GM20000 (cell line): Measurements from ENCODE around the gene PRPF40B.

Source experiments
- DNase-seq: peaks from one replicate; pipeline ENCODE4 v3.0.0; 2012; ENCODE audit warnings: low spot score
- CTCF ChIP-seq: IDR thresholded peaks from 2 replicates; pipeline ENCODE4 v1.5.1; 2012; ENCODE audit warnings: mild to moderate bottlenecking, control low read depth; ENCODE audit errors: extremely low read depth, missing control alignments

Gene PRPF40B

GRCh38 chr12:49646871-49647654, 23.7 kb downstream of the PRPF40B start:
- no peak for DNase-seq
- TF ChIP-seq CTCF: no peak

- no peak for DNase-seq
- no peak for TF ChIP-seq CTCF
Measured at GRCh38 chr12:49647827-49648711, 24.7 kb downstream of the PRPF40B start.

DNA sequence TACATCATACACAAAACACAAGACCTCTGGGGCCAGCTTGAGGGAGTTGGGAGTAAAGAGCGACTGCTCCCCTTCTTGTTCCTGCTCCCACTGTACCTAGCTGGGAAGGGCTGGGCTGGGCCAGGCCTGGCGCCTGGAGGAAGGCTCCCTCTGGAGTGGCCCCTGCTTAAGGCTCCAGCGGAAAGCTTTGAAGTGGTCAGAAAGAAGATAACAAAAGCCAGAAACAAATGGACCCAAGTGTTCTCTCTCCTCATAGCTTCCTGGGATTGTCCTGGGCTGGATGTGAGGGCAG, 25.3 kb downstream of the PRPF40B start:
- no peak for TF ChIP-seq CTCF
- DNase-seq: no peak

DNA sequence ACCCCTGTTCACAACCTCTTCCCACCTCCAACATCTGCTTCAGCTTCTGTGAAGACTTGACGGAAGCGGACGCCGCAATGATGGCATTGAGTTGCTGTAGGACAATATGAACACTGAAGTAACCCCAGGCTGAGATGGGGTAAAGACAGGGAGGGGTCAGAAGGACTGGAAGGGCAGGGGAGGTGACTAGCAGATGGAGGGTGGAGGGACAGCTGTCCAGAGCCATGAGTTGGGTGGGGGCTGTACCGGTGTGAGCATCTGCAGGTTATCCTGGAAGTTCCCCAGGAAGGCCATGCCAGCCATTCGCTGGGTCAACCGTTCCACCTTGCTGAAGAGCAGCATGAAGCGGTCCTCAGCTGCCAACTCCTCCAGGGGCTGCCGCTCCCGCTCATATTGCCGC, 26.1 kb downstream of the PRPF40B start:
- no peak for DNase-seq
- no peak for TF ChIP-seq CTCF

DNA sequence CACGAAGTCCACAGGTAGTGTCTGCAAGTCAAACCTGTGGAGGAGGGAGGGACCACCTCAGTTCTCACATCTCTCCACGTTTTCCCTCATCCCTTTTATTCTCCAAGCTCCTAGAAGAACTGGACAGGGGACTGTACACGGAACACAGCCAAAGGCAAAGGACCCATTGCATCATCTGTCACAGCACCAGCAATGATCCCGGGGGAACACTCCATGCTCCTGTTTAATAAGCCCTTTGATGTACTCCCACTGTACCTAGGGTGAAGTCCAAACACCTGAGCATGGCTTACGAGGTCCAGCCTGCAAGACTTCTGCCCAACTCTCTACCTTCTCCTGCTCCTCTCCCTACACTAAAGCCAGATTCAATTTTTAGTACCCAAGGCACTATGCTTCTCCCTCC, 26.5 kb downstream of the PRPF40B start:
- no peak for DNase-seq

GRCh38 chr12:49651855-49652254, 28.5 kb downstream of the PRPF40B start:
- no peak for TF ChIP-seq CTCF
- no peak for DNase-seq

More for the DNA sequence above, 26.5 kb downstream of the PRPF40B start:
- no peak for TF ChIP-seq CTCF

- TF ChIP-seq CTCF: no peak
- DNase-seq: no peak
Measured at GRCh38 chr12:49652921-49653520, 29.7 kb downstream of the PRPF40B start.
